ENCODE measurements around the gene INHA. TPM values are rescaled to one million over a fixed set of nuclear protein-coding genes. Genes with fewer than 3 reads are reported as not detected.

Gene INHA
- total RNA-seq, 4 donors from 2014 or later: 0.50 to 1.1 (median 0.81) TPM; not detected in 1

- TF ChIP-seq CTCF (IDR thresholded peaks at IDR 0.05) (no peak), POLR2A (IDR thresholded peaks at IDR 0.05) (no peak)
- no peak for DNase-seq
- intact Hi-C loops (cut with DNase I): no loop called here
- Histone ChIP-seq H3K9me3 (no peaks in the 10 kb centered on the region), H3K4me1 (no peaks in the 10 kb centered on the region), H3K4me3 (replicated peaks in 1 of 3) (no peak overlapping the region), H3K27ac (no peak overlapping the region), H3K36me3 (peaks cover 0 to 10% of the 10 kb centered on the region in 2 donors), H3K27me3 (no peaks in the 10 kb centered on the region)
- 89 to 100% methylated on average over 1 to 9 of the region's 12 CpGs for WGBS, 2 donors
Observed at GRCh38 chr2:219615894-219616293, 43.8 kb downstream of the INHA start.

- WGBS, 2 donors: 58 to 63% methylated on average over 4 of the region's 4 CpGs
- Histone ChIP-seq H3K4me1 (no peaks in the 10 kb centered on the region), H3K9me3 (no peaks in the 10 kb centered on the region), H3K4me3 (replicated peaks in 1 of 3) (no peak overlapping the region), H3K27ac (no peak overlapping the region), H3K27me3 (no peaks in the 10 kb centered on the region), H3K36me3 (peaks cover 0 to 10% of the 10 kb centered on the region in 2 donors)
- intact Hi-C loops (cut with DNase I): no loop called here
- DNase-seq: peak; percentile 51 to 61
- TF ChIP-seq POLR2A (IDR thresholded peaks at IDR 0.05) (no peak), CTCF (IDR thresholded peaks at IDR 0.05) (no peak)
Observed at GRCh38 chr2:219616550-219616949, 44.4 kb downstream of the INHA start.

DNA sequence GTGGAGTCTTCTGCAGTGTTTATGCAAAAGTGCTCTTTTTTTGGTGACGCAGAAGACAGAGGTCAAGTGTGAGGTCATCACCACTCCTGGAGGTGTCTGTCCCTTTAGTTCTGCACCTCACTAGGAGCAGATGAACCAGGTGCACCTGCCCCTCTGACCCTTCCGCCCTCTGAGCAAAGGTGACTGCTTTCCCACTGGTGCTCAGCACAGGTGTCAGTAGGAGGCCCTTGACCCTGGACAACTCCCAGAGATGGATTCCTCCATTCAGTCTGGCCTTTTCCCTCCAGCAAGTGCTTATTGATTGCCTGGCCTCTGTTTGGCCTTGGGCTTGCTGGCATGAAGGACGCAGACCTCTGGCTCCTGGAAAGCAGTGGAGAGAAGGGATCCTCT lies 46.6 kb downstream of the INHA start:
- H3K4me3 ChIP-seq (replicated peaks in 1 of 3): no peak overlapping the region
- H3K27ac ChIP-seq: no peak overlapping the region
- H3K4me1 ChIP-seq: no peaks in the 10 kb centered on the region
- intact Hi-C loops (cut with DNase I): no loop called here
- no peaks in the 10 kb centered on the region for H3K9me3 ChIP-seq
- no peak for TF ChIP-seq POLR2A (IDR thresholded peaks at IDR 0.05)
- TF ChIP-seq CTCF (IDR thresholded peaks at IDR 0.05): no peak
- 95 to 98% methylated on average over 3 of the region's 3 CpGs for WGBS, 2 donors
- H3K36me3 ChIP-seq: peaks cover 0 to 3% of the 10 kb centered on the region in 2 donors
- H3K27me3 ChIP-seq: no peaks in the 10 kb centered on the region
- no peak for DNase-seq

GRCh38 chr2:219619235-219619634 lies 47.1 kb downstream of the INHA start:
- intact Hi-C loops (cut with DNase I): no loop called here
- 67 to 70% methylated on average over 4 of the region's 4 CpGs for WGBS, 2 donors
- Histone ChIP-seq H3K36me3 (peaks cover 0 to under 1% of the 10 kb centered on the region in 2 donors), H3K27ac (no peak overlapping the region), H3K4me3 (replicated peaks in 1 of 3) (no peak overlapping the region), H3K4me1 (no peaks in the 10 kb centered on the region), H3K27me3 (no peaks in the 10 kb centered on the region), H3K9me3 (no peaks in the 10 kb centered on the region)
- no peak for DNase-seq
- TF ChIP-seq POLR2A (IDR thresholded peaks at IDR 0.05) (no peak), CTCF (IDR thresholded peaks at IDR 0.05) (no peak)

- no peaks in the 10 kb centered on the region for H3K27me3 ChIP-seq
- no peaks in the 10 kb centered on the region for H3K4me1 ChIP-seq
- H3K4me3 ChIP-seq (replicated peaks in 1 of 3): no peak overlapping the region
- no peak for DNase-seq
- no peak overlapping the region for H3K27ac ChIP-seq
- no peaks in the 10 kb centered on the region for H3K36me3 ChIP-seq
- intact Hi-C loops (cut with DNase I): no loop called here
- no peak for TF ChIP-seq POLR2A (IDR thresholded peaks at IDR 0.05)
- TF ChIP-seq CTCF (IDR thresholded peaks at IDR 0.05): no peak
- 86 to 88% methylated on average over 6 of the region's 6 CpGs for WGBS, 2 donors
- H3K9me3 ChIP-seq: no peaks in the 10 kb centered on the region
Observed at GRCh38 chr2:219620546-219620945, 48.4 kb downstream of the INHA start.

Measured in thyroid gland (tissue), 4 donors.